ENCODE data around the gene CPNE9. TPM values are rescaled to one million over a fixed set of nuclear protein-coding genes. Genes with fewer than 3 reads are reported as not detected.

The CPNE9 gene
- total and polyA plus RNA-seq, 2 of the 13 experiments (the other 11 are each of a cell fraction or from before 2014, with no cell fraction given): 0.20 TPM; not detected in 1

DNA sequence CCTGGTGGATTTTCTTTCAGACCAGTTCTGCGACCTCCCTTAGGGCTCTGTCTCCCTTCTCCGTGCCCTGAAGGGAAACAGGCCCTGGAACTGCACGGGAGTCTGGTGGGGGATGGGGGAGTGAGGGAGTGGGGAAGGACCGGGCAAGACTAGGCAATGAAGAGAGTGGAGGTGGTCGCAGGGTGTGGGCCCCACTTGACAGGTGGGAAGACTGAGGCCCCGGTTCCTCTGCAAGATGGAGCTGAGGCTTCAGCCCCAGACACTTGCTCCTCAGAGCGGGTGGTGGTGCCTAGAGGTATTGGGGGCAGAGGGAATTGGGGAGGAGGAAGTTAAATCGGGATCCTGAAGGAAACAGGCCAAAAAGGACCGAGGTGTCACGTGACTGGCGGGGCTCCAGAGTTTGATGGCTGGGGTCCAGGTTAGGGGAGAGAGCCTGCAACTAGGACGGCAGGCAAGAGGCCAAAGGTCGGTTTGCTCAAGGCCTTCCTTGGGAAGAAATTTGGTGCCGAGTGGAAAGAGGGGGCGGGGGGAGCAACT lies 66.7 kb downstream of the CPNE9 start (continued):
- no peak for TF ChIP-seq PAWR (CRISPR knock-in tag; IDR thresholded peaks at IDR 0.05; ENCODE audit: borderline replicate concordance)
- no peak for TF ChIP-seq ZNF567 (CRISPR knock-in tag; IDR thresholded peaks at IDR 0.05; ENCODE audit: borderline replicate concordance)
- peak in 1 of 2 experiments; percentile 34; a peak in 1 of 4 replicates for TF ChIP-seq EP300 (IDR thresholded peaks at IDR 0.05; ENCODE audit: low read depth in 2 of 2, low read length in 2 of 2)
- no peak for TF ChIP-seq EP300 (CRISPR knock-in tag; IDR thresholded peaks at IDR 0.05; ENCODE audit: borderline replicate concordance)
- TF ChIP-seq, protein P1, sequence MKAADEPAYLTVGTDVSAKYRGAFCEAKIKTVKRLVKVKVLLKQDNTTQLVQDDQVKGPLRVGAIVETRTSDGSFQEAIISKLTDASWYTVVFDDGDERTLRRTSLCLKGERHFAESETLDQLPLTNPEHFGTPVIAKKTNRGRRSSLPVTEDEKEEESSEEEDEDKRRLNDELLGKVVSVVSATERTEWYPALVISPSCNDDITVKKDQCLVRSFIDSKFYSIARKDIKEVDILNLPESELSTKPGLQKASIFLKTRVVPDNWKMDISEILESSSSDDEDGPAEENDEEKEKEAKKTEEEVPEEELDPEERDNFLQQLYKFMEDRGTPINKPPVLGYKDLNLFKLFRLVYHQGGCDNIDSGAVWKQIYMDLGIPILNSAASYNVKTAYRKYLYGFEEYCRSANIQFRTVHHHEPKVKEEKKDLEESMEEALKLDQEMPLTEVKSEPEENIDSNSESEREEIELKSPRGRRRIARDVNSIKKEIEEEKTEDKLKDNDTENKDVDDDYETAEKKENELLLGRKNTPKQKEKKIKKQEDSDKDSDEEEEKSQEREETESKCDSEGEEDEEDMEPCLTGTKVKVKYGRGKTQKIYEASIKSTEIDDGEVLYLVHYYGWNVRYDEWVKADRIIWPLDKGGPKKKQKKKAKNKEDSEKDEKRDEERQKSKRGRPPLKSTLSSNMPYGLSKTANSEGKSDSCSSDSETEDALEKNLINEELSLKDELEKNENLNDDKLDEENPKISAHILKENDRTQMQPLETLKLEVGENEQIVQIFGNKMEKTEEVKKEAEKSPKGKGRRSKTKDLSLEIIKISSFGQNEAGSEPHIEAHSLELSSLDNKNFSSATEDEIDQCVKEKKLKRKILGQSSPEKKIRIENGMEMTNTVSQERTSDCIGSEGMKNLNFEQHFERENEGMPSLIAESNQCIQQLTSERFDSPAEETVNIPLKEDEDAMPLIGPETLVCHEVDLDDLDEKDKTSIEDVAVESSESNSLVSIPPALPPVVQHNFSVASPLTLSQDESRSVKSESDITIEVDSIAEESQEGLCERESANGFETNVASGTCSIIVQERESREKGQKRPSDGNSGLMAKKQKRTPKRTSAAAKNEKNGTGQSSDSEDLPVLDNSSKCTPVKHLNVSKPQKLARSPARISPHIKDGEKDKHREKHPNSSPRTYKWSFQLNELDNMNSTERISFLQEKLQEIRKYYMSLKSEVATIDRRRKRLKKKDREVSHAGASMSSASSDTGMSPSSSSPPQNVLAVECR (CRISPR knock-in tag; IDR thresholded peaks at IDR 0.05; ENCODE audit: borderline replicate concordance): peak; percentile 1; the same call in 1 of the 2 replicates
- TF ChIP-seq GATA4 (IDR thresholded peaks at IDR 0.05; ENCODE audit: borderline replicate concordance, low read depth): no peak
- no peak for TF ChIP-seq ZNF720 (CRISPR knock-in tag; IDR thresholded peaks at IDR 0.05)
- TF ChIP-seq, protein P2, sequence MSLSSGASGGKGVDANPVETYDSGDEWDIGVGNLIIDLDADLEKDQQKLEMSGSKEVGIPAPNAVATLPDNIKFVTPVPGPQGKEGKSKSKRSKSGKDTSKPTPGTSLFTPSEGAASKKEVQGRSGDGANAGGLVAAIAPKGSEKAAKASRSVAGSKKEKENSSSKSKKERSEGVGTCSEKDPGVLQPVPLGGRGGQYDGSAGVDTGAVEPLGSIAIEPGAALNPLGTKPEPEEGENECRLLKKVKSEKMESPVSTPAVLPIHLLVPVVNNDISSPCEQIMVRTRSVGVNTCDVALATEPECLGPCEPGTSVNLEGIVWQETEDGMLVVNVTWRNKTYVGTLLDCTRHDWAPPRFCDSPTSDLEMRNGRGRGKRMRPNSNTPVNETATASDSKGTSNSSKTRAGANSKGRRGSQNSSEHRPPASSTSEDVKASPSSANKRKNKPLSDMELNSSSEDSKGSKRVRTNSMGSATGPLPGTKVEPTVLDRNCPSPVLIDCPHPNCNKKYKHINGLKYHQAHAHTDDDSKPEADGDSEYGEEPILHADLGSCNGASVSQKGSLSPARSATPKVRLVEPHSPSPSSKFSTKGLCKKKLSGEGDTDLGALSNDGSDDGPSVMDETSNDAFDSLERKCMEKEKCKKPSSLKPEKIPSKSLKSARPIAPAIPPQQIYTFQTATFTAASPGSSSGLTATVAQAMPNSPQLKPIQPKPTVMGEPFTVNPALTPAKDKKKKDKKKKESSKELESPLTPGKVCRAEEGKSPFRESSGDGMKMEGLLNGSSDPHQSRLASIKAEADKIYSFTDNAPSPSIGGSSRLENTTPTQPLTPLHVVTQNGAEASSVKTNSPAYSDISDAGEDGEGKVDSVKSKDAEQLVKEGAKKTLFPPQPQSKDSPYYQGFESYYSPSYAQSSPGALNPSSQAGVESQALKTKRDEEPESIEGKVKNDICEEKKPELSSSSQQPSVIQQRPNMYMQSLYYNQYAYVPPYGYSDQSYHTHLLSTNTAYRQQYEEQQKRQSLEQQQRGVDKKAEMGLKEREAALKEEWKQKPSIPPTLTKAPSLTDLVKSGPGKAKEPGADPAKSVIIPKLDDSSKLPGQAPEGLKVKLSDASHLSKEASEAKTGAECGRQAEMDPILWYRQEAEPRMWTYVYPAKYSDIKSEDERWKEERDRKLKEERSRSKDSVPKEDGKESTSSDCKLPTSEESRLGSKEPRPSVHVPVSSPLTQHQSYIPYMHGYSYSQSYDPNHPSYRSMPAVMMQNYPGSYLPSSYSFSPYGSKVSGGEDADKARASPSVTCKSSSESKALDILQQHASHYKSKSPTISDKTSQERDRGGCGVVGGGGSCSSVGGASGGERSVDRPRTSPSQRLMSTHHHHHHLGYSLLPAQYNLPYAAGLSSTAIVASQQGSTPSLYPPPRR (CRISPR knock-in tag; IDR thresholded peaks at IDR 0.05; ENCODE audit: borderline replicate concordance): no peak
- TF ChIP-seq, protein P3, sequence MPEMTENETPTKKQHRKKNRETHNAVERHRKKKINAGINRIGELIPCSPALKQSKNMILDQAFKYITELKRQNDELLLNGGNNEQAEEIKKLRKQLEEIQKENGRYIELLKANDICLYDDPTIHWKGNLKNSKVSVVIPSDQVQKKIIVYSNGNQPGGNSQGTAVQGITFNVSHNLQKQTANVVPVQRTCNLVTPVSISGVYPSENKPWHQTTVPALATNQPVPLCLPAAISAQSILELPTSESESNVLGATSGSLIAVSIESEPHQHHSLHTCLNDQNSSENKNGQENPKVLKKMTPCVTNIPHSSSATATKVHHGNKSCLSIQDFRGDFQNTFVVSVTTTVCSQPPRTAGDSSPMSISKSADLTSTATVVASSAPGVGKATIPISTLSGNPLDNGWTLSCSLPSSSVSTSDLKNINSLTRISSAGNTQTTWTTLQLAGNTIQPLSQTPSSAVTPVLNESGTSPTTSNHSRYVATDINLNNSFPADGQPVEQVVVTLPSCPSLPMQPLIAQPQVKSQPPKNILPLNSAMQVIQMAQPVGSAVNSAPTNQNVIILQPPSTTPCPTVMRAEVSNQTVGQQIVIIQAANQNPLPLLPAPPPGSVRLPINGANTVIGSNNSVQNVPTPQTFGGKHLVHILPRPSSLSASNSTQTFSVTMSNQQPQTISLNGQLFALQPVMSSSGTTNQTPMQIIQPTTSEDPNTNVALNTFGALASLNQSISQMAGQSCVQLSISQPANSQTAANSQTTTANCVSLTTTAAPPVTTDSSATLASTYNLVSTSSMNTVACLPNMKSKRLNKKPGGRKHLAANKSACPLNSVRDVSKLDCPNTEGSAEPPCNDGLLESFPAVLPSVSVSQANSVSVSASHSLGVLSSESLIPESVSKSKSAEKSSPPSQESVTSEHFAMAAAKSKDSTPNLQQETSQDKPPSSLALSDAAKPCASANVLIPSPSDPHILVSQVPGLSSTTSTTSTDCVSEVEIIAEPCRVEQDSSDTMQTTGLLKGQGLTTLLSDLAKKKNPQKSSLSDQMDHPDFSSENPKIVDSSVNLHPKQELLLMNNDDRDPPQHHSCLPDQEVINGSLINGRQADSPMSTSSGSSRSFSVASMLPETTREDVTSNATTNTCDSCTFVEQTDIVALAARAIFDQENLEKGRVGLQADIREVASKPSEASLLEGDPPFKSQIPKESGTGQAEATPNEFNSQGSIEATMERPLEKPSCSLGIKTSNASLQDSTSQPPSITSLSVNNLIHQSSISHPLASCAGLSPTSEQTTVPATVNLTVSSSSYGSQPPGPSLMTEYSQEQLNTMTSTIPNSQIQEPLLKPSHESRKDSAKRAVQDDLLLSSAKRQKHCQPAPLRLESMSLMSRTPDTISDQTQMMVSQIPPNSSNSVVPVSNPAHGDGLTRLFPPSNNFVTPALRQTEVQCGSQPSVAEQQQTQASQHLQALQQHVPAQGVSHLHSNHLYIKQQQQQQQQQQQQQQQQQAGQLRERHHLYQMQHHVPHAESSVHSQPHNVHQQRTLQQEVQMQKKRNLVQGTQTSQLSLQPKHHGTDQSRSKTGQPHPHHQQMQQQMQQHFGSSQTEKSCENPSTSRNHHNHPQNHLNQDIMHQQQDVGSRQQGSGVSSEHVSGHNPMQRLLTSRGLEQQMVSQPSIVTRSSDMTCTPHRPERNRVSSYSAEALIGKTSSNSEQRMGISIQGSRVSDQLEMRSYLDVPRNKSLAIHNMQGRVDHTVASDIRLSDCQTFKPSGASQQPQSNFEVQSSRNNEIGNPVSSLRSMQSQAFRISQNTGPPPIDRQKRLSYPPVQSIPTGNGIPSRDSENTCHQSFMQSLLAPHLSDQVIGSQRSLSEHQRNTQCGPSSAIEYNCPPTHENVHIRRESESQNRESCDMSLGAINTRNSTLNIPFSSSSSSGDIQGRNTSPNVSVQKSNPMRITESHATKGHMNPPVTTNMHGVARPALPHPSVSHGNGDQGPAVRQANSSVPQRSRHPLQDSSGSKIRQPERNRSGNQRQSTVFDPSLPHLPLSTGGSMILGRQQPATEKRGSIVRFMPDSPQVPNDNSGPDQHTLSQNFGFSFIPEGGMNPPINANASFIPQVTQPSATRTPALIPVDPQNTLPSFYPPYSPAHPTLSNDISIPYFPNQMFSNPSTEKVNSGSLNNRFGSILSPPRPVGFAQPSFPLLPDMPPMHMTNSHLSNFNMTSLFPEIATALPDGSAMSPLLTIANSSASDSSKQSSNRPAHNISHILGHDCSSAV (CRISPR knock-in tag; IDR thresholded peaks at IDR 0.05; ENCODE audit: borderline replicate concordance): no peak
- TF ChIP-seq GTF3A (CRISPR knock-in tag; conservative IDR thresholded peaks at IDR 0.05): peak; percentile 76; the same call in 1 of the 2 replicates
- no peak for TF ChIP-seq PPARG (CRISPR knock-in tag; conservative IDR thresholded peaks at IDR 0.05)

Data from HepG2 (cell line).